ENCODE results near the gene MKLN1. TPM values are rescaled to one million over a fixed set of nuclear protein-coding genes. Genes with fewer than 3 reads are reported as not detected.

Gene MKLN1
- total RNA-seq (2012; rRNA removed): 52.0 and 65.8 TPM in 2 replicates
- 14.8 and 17.5 TPM in 2 replicates for polyA plus RNA-seq (2012; rRNA removed)
- polyA plus RNA-seq (2012; cell fraction: cytosol; rRNA removed): 3.1 and 8.9 TPM in 2 replicates
- polyA plus RNA-seq (2012; cell fraction: nucleus; rRNA removed; ENCODE audit: low replicate concordance): 2.6 and 18.4 TPM in 2 replicates
- percentile 84 among the genes with signal in this experiment for Bru-seq, nascent RNA
- percentile 79 among the genes with signal in this experiment for BruChase-seq, experiment 1, labeled RNA remaining after a 6-hour chase
- percentile 83 among the genes with signal in this experiment for BruChase-seq, experiment 2, labeled RNA remaining after a 2-hour chase
- long read RNA-seq, full-length matches to known transcripts: 23 of 44 reads
- long read RNA-seq, partial matches to known transcripts: 4 of 44 reads
- long read RNA-seq, other reads (novel, unspliced or antisense): 17 of 44 reads

- Histone ChIP-seq H3K18ac (ENCODE audit: low read depth, low read length) (peak within 1 kb of the TSS; percentile 94), H3K4me2 (ENCODE audit: low read depth, low read length) (peak within 1 kb of the TSS; percentile 100), H3K79me1 (ENCODE audit: low read depth in 1 of 2, low read length in 2 of 2) (peaks cover 3 to 26% of the 10 kb centered on the region in 2 experiments; a peak in 2 of 4 replicates), H3K14ac (replicated peaks; ENCODE audit: low read depth, low read length) (peak within 1 kb of the TSS; percentile 99), H3K4me3 (ENCODE audit: insufficient read depth, low read depth, low read length) (peak within 1 kb of the TSS; percentile 96), H3K27me3 (ENCODE audit: control insufficient read depth, insufficient read depth, low read length) (no peaks in the 10 kb centered on the region), H3K56ac (ENCODE audit: extremely low read depth, insufficient read depth, low read length) (peak within 1 kb of the TSS; percentile 93), H4K8ac (ENCODE audit: low read depth in 2 of 2, low read length in 2 of 2) (peak within 1 kb of the TSS; percentile 90 to 94), H4K5ac (ENCODE audit: low read depth, low read length) (peak within 1 kb of the TSS; percentile 94), H3K9ac (ENCODE audit: low read depth, low read length) (peak within 1 kb of the TSS; percentile 100), H2AK5ac (ENCODE audit: low read depth, low read length) (peak within 1 kb of the TSS; percentile 89), H2BK5ac (ENCODE audit: low read depth, low read length, poor library complexity, severe bottlenecking) (peak within 1 kb of the TSS; percentile 98), H3K27ac (ENCODE audit: insufficient read depth, low read length) (peak within 1 kb of the TSS; percentile 100), H3K36me3 (ENCODE audit: control insufficient read depth, insufficient read depth, low read length) (peaks cover under 1% of the 10 kb centered on the region), H3K23ac (ENCODE audit: low read depth, low read length) (peak within 1 kb of the TSS; percentile 100), H3K4me1 (ENCODE audit: control insufficient read depth, insufficient read depth, low read length) (peaks cover 7% of the 10 kb centered on the region; the same call in 1 of the 2 replicates), H2BK20ac (ENCODE audit: low read depth, low read length) (peak within 1 kb of the TSS; percentile 35), H4K20me1 (ENCODE audit: insufficient read depth, low read length) (peaks cover 39% of the 10 kb centered on the region), H4K91ac (ENCODE audit: insufficient read depth, low read depth, low read length) (peak within 1 kb of the TSS; percentile 98), H3K9me3 (ENCODE audit: control insufficient read depth, insufficient read depth, low read length) (no peaks in the 10 kb centered on the region), H2AK9ac (replicated peaks; ENCODE audit: low read depth, low read length, poor library complexity) (peak within 1 kb of the TSS; percentile 98), H2AFZ (replicated peaks; ENCODE audit: low read length, poor library complexity) (peak within 1 kb of the TSS; percentile 92), H3K4ac (ENCODE audit: low read depth, low read length) (peak within 1 kb of the TSS; percentile 99), H3K9me1 (ENCODE audit: insufficient read depth, low read length) (peaks cover 2% of the 10 kb centered on the region; the same call in 1 of the 2 replicates), H2BK120ac (ENCODE audit: low read depth, low read length) (peak within 1 kb of the TSS; percentile 94), H2BK15ac (ENCODE audit: low read depth, low read length) (peak within 1 kb of the TSS; percentile 93)
- intact Hi-C loops (cut with micrococcal nuclease) (loop anchor here (1.0 to 5.0 kb wide), 3 partner anchors 97 to 260 kb away; no protein-coding TSS in a partner anchor), dilution Hi-C loops (cut with HindIII; ENCODE audit: low sequenced_read_pairs, unreplicated experiment) (no loop called here), in situ Hi-C loops (cut with MboI; ENCODE audit: low sequenced_read_pairs) (no loop called here)
- WGBS, 2 experiments (ENCODE audit: extremely low coverage in 2 of 2, insufficient read length in 1 of 2): 0% methylated on average over 26 of the region's 69 CpGs; no CpG with 5 or more reads in 1 of the 2 experiments
- BruUV-seq (replicated peaks): no TSS peak
- ChIA-PET CTCF (no interaction called here), POLR2A (ENCODE audit: unreplicated experiment) (interaction anchor here (0.6 kb wide), 1 partner anchor 157 kb away, joined by 6 read pairs; no protein-coding TSS in a partner anchor)
- DNase-seq: peak; percentile 85
- ATAC-seq (ENCODE audit: low read depth): peak; percentile 95
- no peak for TF ChIP-seq USF2 (IDR thresholded peaks at IDR 0.05; ENCODE audit: low read depth, low read length)
- TF ChIP-seq BHLHE40 (IDR thresholded peaks at IDR 0.05; ENCODE audit: low read depth, low read length): no peak; the same call in 1 of the 2 replicates
- TF ChIP-seq NFE2L2 (IDR thresholded peaks at IDR 0.05; ENCODE audit: low read depth, low read length): 0 out of 2 replicates have a peak, but pooled peaks have one; percentile 4
- TF ChIP-seq POLR2A (IDR thresholded peaks at IDR 0.05; ENCODE audit: low read depth, low read length): peak; percentile 93
- no peak for TF ChIP-seq CEBPB (IDR thresholded peaks at IDR 0.05; ENCODE audit: low read depth, low read length)
- no peak for TF ChIP-seq SMC3 (IDR thresholded peaks at IDR 0.05; ENCODE audit: low read depth, low read length)
- no peak for TF ChIP-seq MAFK (IDR thresholded peaks at IDR 0.05; ENCODE audit: low read depth, low read length)
- peak; percentile 71; the same call in 1 of the 2 replicates for TF ChIP-seq CHD1 (IDR thresholded peaks at IDR 0.05; ENCODE audit: low read depth, low read length)
- no peak; the same call in 1 of the 2 replicates for TF ChIP-seq RAD21 (IDR thresholded peaks at IDR 0.05; ENCODE audit: low read length)
- TF ChIP-seq RCOR1 (IDR thresholded peaks at IDR 0.05; ENCODE audit: insufficient replicate concordance, low read length): no peak
- no peak for TF ChIP-seq ELK1 (IDR thresholded peaks at IDR 0.05; ENCODE audit: borderline replicate concordance, low read depth, low read length)
- no peak for TF ChIP-seq MXI1 (IDR thresholded peaks at IDR 0.05; ENCODE audit: borderline replicate concordance, low read depth, low read length)
- no peak for TF ChIP-seq RFX5 (IDR thresholded peaks at IDR 0.05; ENCODE audit: low read depth, low read length)
- peak; percentile 38; the same call in 1 of the 2 replicates for TF ChIP-seq MAZ (IDR thresholded peaks at IDR 0.05; ENCODE audit: borderline replicate concordance, low read depth, low read length)
Observed at GRCh38 chr7:131327626-131328376, at the start of gene MKLN1. Gene MKLN1, plus strand, starts transcription at chr7:131327876. Its CDS starts 24 bp downstream, at chr7:131327900.
